Measurements from ENCODE around the gene CEACAM19. TPM values are rescaled to one million over a fixed set of nuclear protein-coding genes. Genes with fewer than 3 reads are reported as not detected.

The CEACAM19 gene
- total RNA-seq, 1 experiment from 2014 or later, result 1.2 TPM

DNA sequence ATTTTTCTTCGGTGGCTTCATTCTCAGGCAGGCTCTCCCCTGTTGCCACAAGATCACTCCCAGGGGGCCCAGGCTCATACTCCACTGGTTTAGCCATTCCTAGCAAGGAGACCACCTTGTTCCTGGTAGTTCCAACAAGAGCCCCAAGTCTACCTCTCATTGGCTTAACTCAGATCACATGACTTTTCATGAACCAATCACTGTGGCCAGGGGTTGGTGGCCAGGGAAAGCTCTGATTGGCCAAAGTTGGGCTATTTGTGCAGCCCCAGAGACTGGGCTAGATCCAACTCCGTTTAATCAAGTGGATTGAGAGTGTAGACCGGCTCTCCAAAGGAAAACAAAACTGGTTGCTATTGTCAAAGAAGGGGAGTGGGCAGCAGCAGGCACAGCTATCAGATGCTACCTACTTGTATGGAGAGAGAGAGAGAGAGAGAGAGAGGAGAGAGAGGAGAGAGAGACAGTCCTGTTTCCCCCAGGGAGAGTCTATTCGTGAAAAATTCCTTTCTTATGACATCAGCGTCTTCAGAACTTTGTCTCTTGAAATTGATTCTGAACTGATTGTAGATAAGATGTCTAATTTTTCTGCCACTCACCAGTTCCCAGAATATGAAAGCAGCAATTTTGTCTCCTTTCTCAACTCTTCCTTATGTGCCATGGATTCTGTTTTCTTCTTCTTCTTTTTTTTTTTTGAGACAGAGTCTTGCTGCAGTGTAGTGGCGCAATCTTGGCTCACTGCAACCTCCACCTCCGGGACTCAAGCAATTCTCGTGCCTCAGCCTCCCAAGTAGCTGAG lies 5.9 kb downstream of the CEACAM19 start:
- CTCF ChIA-PET, result no interaction called here
- POLR2A ChIA-PET, result interaction anchor here (0.6 kb wide), 1 partner anchor 22 kb away, joined by 3 read pairs; no protein-coding TSS in a partner anchor
- Histone ChIP-seq H3K27me3 (ENCODE audit: control insufficient read depth, insufficient read depth, low read length) (no peaks in the 10 kb centered on the region), H3K4me1 (ENCODE audit: control insufficient read depth, insufficient read depth, low read length) (no peaks in the 10 kb centered on the region; the same call in 1 of the 2 replicates), H3K27ac (ENCODE audit: low read length) (no peak overlapping the region), H3K9me3 (ENCODE audit: control insufficient read depth, insufficient read depth, low read depth, low read length) (no peaks in the 10 kb centered on the region), H3K36me3 (ENCODE audit: control insufficient read depth, insufficient read depth, low read length) (no peaks in the 10 kb centered on the region), H3K4me3 (ENCODE audit: low read depth in 2 of 2, low read length in 2 of 2) (no peak overlapping the region)
- intact Hi-C loops (cut with micrococcal nuclease; ENCODE audit: unreplicated experiment) (no loop called here), in situ Hi-C loops (cut with HindIII; ENCODE audit: low pct_unique_long_range_greater_than_20kb, low sequenced_read_pairs) (no loop called here)
- ATAC-seq (0 out of 2 replicates have a peak, but pooled peaks have one; percentile 23), DNase-seq (ENCODE audit: low read depth, low spot score) (no peak)
- BruUV-seq (replicated peaks), result no TSS peak
- TF ChIP-seq POLR2AphosphoS5 (IDR thresholded peaks at IDR 0.05; ENCODE audit: low read depth, low read length) (no peak), TCF7L2 (IDR thresholded peaks at IDR 0.05; ENCODE audit: low read depth, low read length) (no peak), SIN3A (IDR thresholded peaks at IDR 0.05; ENCODE audit: borderline replicate concordance, insufficient read depth, low read depth, low read length) (no peak)
- TF ChIP-seq, protein P1, sequence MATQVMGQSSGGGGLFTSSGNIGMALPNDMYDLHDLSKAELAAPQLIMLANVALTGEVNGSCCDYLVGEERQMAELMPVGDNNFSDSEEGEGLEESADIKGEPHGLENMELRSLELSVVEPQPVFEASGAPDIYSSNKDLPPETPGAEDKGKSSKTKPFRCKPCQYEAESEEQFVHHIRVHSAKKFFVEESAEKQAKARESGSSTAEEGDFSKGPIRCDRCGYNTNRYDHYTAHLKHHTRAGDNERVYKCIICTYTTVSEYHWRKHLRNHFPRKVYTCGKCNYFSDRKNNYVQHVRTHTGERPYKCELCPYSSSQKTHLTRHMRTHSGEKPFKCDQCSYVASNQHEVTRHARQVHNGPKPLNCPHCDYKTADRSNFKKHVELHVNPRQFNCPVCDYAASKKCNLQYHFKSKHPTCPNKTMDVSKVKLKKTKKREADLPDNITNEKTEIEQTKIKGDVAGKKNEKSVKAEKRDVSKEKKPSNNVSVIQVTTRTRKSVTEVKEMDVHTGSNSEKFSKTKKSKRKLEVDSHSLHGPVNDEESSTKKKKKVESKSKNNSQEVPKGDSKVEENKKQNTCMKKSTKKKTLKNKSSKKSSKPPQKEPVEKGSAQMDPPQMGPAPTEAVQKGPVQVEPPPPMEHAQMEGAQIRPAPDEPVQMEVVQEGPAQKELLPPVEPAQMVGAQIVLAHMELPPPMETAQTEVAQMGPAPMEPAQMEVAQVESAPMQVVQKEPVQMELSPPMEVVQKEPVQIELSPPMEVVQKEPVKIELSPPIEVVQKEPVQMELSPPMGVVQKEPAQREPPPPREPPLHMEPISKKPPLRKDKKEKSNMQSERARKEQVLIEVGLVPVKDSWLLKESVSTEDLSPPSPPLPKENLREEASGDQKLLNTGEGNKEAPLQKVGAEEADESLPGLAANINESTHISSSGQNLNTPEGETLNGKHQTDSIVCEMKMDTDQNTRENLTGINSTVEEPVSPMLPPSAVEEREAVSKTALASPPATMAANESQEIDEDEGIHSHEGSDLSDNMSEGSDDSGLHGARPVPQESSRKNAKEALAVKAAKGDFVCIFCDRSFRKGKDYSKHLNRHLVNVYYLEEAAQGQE (IDR thresholded peaks at IDR 0.05; ENCODE audit: insufficient read depth in 1 of 2, low read depth in 2 of 2, low read length in 1 of 2), result no peak
- TF ChIP-seq, protein P2, sequence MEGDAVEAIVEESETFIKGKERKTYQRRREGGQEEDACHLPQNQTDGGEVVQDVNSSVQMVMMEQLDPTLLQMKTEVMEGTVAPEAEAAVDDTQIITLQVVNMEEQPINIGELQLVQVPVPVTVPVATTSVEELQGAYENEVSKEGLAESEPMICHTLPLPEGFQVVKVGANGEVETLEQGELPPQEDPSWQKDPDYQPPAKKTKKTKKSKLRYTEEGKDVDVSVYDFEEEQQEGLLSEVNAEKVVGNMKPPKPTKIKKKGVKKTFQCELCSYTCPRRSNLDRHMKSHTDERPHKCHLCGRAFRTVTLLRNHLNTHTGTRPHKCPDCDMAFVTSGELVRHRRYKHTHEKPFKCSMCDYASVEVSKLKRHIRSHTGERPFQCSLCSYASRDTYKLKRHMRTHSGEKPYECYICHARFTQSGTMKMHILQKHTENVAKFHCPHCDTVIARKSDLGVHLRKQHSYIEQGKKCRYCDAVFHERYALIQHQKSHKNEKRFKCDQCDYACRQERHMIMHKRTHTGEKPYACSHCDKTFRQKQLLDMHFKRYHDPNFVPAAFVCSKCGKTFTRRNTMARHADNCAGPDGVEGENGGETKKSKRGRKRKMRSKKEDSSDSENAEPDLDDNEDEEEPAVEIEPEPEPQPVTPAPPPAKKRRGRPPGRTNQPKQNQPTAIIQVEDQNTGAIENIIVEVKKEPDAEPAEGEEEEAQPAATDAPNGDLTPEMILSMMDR (IDR thresholded peaks at IDR 0.05), result no peak

DNA sequence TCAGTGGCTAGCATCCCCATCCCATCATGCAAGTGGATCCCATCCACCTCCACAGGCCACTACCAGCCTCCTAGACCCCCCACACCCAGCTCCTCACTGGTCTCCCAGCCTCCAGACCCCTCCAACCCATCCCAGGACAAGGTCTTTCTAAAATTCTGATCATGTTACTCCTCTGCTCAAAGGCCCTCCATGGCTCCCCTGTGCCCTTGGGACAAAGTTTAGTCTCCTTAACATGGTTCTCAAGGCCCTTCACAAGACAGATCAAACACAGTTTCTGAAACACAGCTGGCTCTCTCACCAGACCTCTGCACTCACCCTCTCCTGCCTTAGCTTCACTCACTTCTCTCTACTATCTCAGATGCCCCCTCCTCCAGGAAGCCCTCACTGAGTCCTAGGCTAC lies 9.3 kb downstream of the CEACAM19 start:
- H3K36me3 ChIP-seq (ENCODE audit: control insufficient read depth, insufficient read depth, low read length), result no peaks in the 10 kb centered on the region
- BruUV-seq (replicated peaks), result no TSS peak
- H3K27ac ChIP-seq (ENCODE audit: low read length), result no peak overlapping the region
- H3K27me3 ChIP-seq (ENCODE audit: control insufficient read depth, insufficient read depth, low read length), result no peaks in the 10 kb centered on the region
- POLR2A ChIA-PET, result no interaction called here
- DNase-seq (ENCODE audit: low read depth, low spot score) (no peak), ATAC-seq (no peak)
- H3K9me3 ChIP-seq (ENCODE audit: control insufficient read depth, insufficient read depth, low read depth, low read length), result no peaks in the 10 kb centered on the region
- H3K4me3 ChIP-seq (ENCODE audit: low read depth in 2 of 2, low read length in 2 of 2), result no peak overlapping the region
- peaks cover 2% of the 10 kb centered on the region; the same call in 1 of the 2 replicates for H3K4me1 ChIP-seq (ENCODE audit: control insufficient read depth, insufficient read depth, low read length)
- no peak for TF ChIP-seq POLR2AphosphoS5 (IDR thresholded peaks at IDR 0.05; ENCODE audit: low read depth, low read length)
- no peak for TF ChIP-seq TCF7L2 (IDR thresholded peaks at IDR 0.05; ENCODE audit: low read depth, low read length)
- TF ChIP-seq, protein P2 (IDR thresholded peaks at IDR 0.05), result no peak
- no peak for TF ChIP-seq SIN3A (IDR thresholded peaks at IDR 0.05; ENCODE audit: borderline replicate concordance, insufficient read depth, low read depth, low read length)
- TF ChIP-seq, protein P1 (IDR thresholded peaks at IDR 0.05; ENCODE audit: insufficient read depth in 1 of 2, low read depth in 2 of 2, low read length in 1 of 2), result no peak
- in situ Hi-C loops (cut with HindIII; ENCODE audit: low pct_unique_long_range_greater_than_20kb, low sequenced_read_pairs) (no loop called here), intact Hi-C loops (cut with micrococcal nuclease; ENCODE audit: unreplicated experiment) (no loop called here)
- CTCF ChIA-PET, result no interaction called here
